Endothelial cell of umbilical vein (primary cell): ENCODE measurements around the gene ZNF43. TPM values are rescaled to one million over a fixed set of nuclear protein-coding genes. Genes with fewer than 3 reads are reported as not detected.
"Not testable (repeated sequence)": the region's sequence is repeated elsewhere in the genome, so short reads cannot be mapped to it uniquely, and the experiment has no call there.

Experiments used
- BruUV-seq: library from RNA; stranded (reverse); fragments of 400-500 nt; replicated peaks from 2 replicates; lab custom pipeline; 2021; lab: Mats Ljungman, UMichigan
- CTCF ChIA-PET: fragments of 300-600, 350-600 bp; sonication (Branson Sonifier 250); formaldehyde crosslinking; loops from one replicate; lab custom pipeline; 2021; ENCODE audit warnings: antibody characterized with exemption, inconsistent platforms; lab: Charles Lee
- POLR2A ChIA-PET: fragments of 300-600, 350-600 bp; sonication (Branson Sonifier 250); formaldehyde crosslinking; loops from one replicate; lab custom pipeline; 2021; ENCODE audit warnings: antibody characterized with exemption, inconsistent platforms; lab: Charles Lee
- DNase-seq: peaks from one replicate; pipeline ENCODE4 v3.0.0-alpha.2; 2011; ENCODE audit warnings: low read depth, low spot score
- FAIRE-seq: peaks from 2 replicates; lab custom pipeline; 2011; peaks lifted over from hg19 to GRCh38; lab: Jason Lieb, UNC
- H2AFZ ChIP-seq: 2 replicates; pipeline ENCODE4 v1.6.0; 2012; ENCODE audit warnings: low read depth, low read length, control low read depth, inconsistent platforms
- H3K27ac ChIP-seq: 2 replicates; pipeline ENCODE4 v1.5.1; 2011; ENCODE audit warnings: low read depth, mild to moderate bottlenecking, control low read depth, low read length, moderate library complexity; ENCODE audit not compliant: insufficient read depth
- H3K27me3 ChIP-seq, 2 experiments: 2 replicates each; pipeline versions ENCODE4 v1.6.0 to v1.6.1; 2011; ENCODE audit warnings: low read length in 2 of 2, mixed read lengths in 1 of 2; ENCODE audit not compliant: control insufficient read depth in 2 of 2, insufficient read depth in 2 of 2
- H3K36me3 ChIP-seq, 2 experiments: 2 replicates in 1 of 2; 3 replicates in 1 of 2; pipeline ENCODE4 v1.5.1; 2011; ENCODE audit warnings: low read length in 2 of 2, mild to moderate bottlenecking in 1 of 2, moderate library complexity in 1 of 2; ENCODE audit not compliant: control insufficient read depth in 2 of 2, insufficient read depth in 2 of 2; ENCODE audit errors: extremely low read depth in 1 of 2
- H3K4me1 ChIP-seq: 3 replicates; pipeline ENCODE4 v1.5.1; 2011; ENCODE audit warnings: mild to moderate bottlenecking, low read length; ENCODE audit not compliant: control insufficient read depth, insufficient read depth; ENCODE audit errors: extremely low read depth
- H3K4me2 ChIP-seq: 2 replicates; pipeline ENCODE4 v1.6.1; 2011; ENCODE audit warnings: low read length, control low read depth, mixed read lengths; ENCODE audit not compliant: insufficient read depth
- H3K4me3 ChIP-seq, 3 experiments: fragments of 200-600 bp in 1 of 3; sonication (generic), shearing (Covaris generic) in 1 of 3; replicated peaks in 1 of 3; 2 replicates each; pipeline ENCODE4 v1.5.1; 2011 to 2016; ENCODE audit warnings: control low read depth in 3 of 3, low read length in 3 of 3, mild to moderate bottlenecking in 2 of 3, inconsistent platforms in 1 of 3, low read depth in 1 of 3, moderate library complexity in 1 of 3; ENCODE audit not compliant: insufficient read depth in 1 of 3
- H3K79me2 ChIP-seq: 2 replicates; pipeline ENCODE4 v1.6.0; 2012; ENCODE audit warnings: low read length, inconsistent platforms; ENCODE audit not compliant: control insufficient read depth, insufficient read depth
- H3K9ac ChIP-seq: replicated peaks from 2 replicates; pipeline ENCODE3; 2011; ENCODE audit warnings: low read length, control low read depth; ENCODE audit not compliant: insufficient read depth; ENCODE audit errors: extremely low read depth
- H3K9me1 ChIP-seq: replicated peaks from 3 replicates; pipeline ENCODE4 v1.6.0; 2011; ENCODE audit warnings: mild to moderate bottlenecking, low read length; ENCODE audit not compliant: control insufficient read depth, insufficient read depth; ENCODE audit errors: extremely low read depth
- H3K9me3 ChIP-seq: replicated peaks from 2 replicates; pipeline ENCODE4 v1.5.1; 2012; ENCODE audit warnings: low read length, inconsistent platforms; ENCODE audit not compliant: control insufficient read depth, insufficient read depth
- H4K20me1 ChIP-seq: replicated peaks from 2 replicates; pipeline ENCODE3; 2011; ENCODE audit warnings: mild to moderate bottlenecking, low read length; ENCODE audit not compliant: control insufficient read depth, insufficient read depth; ENCODE audit errors: extremely low read depth
- MAX ChIP-seq: IDR thresholded peaks from 2 replicates; pipeline ENCODE4 v1.6.1; 2011; ENCODE audit not compliant: insufficient read depth, insufficient read length
- MYC ChIP-seq: IDR thresholded peaks from one replicate; pipeline ENCODE4 v1.6.1; 2011; ENCODE audit warnings: mild to moderate bottlenecking, low read depth, low read length
- dilution Hi-C: fragments of 300-500 bp; cut with MboI; formaldehyde crosslinking; loops from one replicate; pipeline ENCODE4 v1.15.0; 2019; ENCODE audit warnings: low sequenced_read_pairs; ENCODE audit not compliant: extremely low pct_ligation_motif_present
- intact Hi-C: fragments of 100-400 bp; cut with micrococcal nuclease; formaldehyde crosslinking; loops from one replicate; pipeline ENCODE4 v1.10.0; 2022
- polyA plus RNA-seq, 4 experiments: library from polyadenylated mRNA; depleted of rRNA in 3 of 4; stranded (reverse) in 3 of 4; unstranded in 1 of 4; fragments of >200 nt; gene quantifications; 2 replicates each; pipeline versions ENCODE4 v1.2.1 to v1.2.3, GENCODE V29; 2011 to 2012; ENCODE audit warnings: missing spikeins in 1 of 4
- total RNA-seq: library from RNA; stranded (reverse); gene quantifications from 2 replicates; pipeline ENCODE4 v1.2.3, GENCODE V29; 2021
- TF ChIP-seq, protein P1 (sequence below), 2 donors: IDR thresholded peaks; 1 replicate in 1 of 2; 2 replicates in 1 of 2; pipeline ENCODE4 v1.5.1; 2011; ENCODE audit warnings: low read length in 2 of 2, mild to moderate bottlenecking in 2 of 2, moderate library complexity in 2 of 2, control low read depth in 1 of 2, inconsistent platforms in 1 of 2, low read depth in 1 of 2; ENCODE audit not compliant: insufficient read depth in 1 of 2; ENCODE audit errors: extremely low read depth in 1 of 2

Gene ZNF43
- total and polyA plus RNA-seq, 2 donors (not counting 3 experiments of a cell fraction or from before 2014, with no cell fraction given): 6.4 to 21.1 TPM

DNA sequence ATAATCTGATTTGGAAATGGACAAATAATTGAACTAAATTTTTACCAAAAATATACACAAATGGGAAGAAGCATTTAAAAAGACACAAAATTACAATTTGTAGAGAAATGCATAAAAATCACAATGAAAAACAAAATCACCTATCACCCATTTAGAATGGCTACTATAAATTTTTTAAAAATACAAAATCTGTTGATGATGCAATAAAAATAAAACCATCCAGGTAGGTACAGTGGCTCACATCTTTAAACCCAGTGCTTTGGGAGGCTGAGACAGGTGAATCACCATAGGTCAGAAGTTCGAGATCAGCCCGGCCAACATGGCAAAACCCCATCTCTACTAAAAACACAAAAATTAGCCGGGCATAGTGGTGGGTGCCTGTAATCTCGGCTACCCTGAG, 23.5 kb downstream of the ZNF43 start:
- POLR2A ChIA-PET: interaction anchor here (0.7 kb wide), 1 partner anchor 29 kb away, joined by 3 read pairs; no protein-coding TSS in a partner anchor
- no peak for FAIRE-seq
- no TSS peak for BruUV-seq
- no peaks in the 10 kb centered on the region for H3K27me3 ChIP-seq
- CTCF ChIA-PET: no interaction called here
- no peak for DNase-seq
- no peaks in the 10 kb centered on the region for H3K4me1 ChIP-seq
- TF ChIP-seq, protein P1, sequence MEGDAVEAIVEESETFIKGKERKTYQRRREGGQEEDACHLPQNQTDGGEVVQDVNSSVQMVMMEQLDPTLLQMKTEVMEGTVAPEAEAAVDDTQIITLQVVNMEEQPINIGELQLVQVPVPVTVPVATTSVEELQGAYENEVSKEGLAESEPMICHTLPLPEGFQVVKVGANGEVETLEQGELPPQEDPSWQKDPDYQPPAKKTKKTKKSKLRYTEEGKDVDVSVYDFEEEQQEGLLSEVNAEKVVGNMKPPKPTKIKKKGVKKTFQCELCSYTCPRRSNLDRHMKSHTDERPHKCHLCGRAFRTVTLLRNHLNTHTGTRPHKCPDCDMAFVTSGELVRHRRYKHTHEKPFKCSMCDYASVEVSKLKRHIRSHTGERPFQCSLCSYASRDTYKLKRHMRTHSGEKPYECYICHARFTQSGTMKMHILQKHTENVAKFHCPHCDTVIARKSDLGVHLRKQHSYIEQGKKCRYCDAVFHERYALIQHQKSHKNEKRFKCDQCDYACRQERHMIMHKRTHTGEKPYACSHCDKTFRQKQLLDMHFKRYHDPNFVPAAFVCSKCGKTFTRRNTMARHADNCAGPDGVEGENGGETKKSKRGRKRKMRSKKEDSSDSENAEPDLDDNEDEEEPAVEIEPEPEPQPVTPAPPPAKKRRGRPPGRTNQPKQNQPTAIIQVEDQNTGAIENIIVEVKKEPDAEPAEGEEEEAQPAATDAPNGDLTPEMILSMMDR (IDR thresholded peaks at IDR 0.05; ENCODE audit: extremely low read depth in 1 of 2, insufficient read depth in 1 of 2, low read depth in 1 of 2, low read length in 2 of 2): no peak
- no peak for TF ChIP-seq MYC
- no peak for TF ChIP-seq MAX
- H3K4me2 ChIP-seq: no peak overlapping the region
- H3K4me3 ChIP-seq: no peak overlapping the region
- H3K9me1 ChIP-seq: no peaks in the 10 kb centered on the region
- intact Hi-C loops (no loop called here), dilution Hi-C loops (no loop called here)
- H3K9me3 ChIP-seq: peaks cover 6% of the 10 kb centered on the region
- no peak overlapping the region for H3K9ac ChIP-seq
- H3K36me3 ChIP-seq: peaks cover 10 to 11% of the 10 kb centered on the region in 2 experiments
- no peak overlapping the region for H2AFZ ChIP-seq
- no peaks in the 10 kb centered on the region for H4K20me1 ChIP-seq
- no peak overlapping the region for H3K27ac ChIP-seq
- no peaks in the 10 kb centered on the region for H3K79me2 ChIP-seq

GRCh38 chr19:21808400-21809000, 27.5 kb downstream of the ZNF43 start:
- H3K27ac ChIP-seq, H3K4me2 ChIP-seq, H3K9ac ChIP-seq, FAIRE-seq, H3K36me3 ChIP-seq, H2AFZ ChIP-seq, H3K9me3 ChIP-seq, H4K20me1 ChIP-seq, BruUV-seq, POLR2A ChIA-PET, H3K79me2 ChIP-seq, H3K27me3 ChIP-seq, DNase-seq, H3K4me3 ChIP-seq, intact Hi-C loops, H3K4me1 ChIP-seq, H3K9me1 ChIP-seq, dilution Hi-C loops: not testable (repeated sequence)
- CTCF ChIA-PET: interaction anchor here (0.6 kb wide), 1 partner anchor 1670 kb away, joined by 3 read pairs; no protein-coding TSS in a partner anchor
